Activated CD4-positive, alpha-beta T cell treated with anti-CD3 and anti-CD28 coated beads, Interleukin-2, amount 10 ng/mL, durations not matched to agents 7 days and 5 days (primary cell): Measurements from ENCODE around the gene TCEANC2. TPM values are rescaled to one million over a fixed set of nuclear protein-coding genes. Genes with fewer than 3 reads are reported as not detected.

Experiments
- CTCF ChIA-PET: fragments of 350-600 bp; sonication (Branson Sonifier 250); formaldehyde crosslinking; loops from one replicate; lab custom pipeline; 2021; ENCODE audit warnings: antibody characterized with exemption; lab: Charles Lee
- POLR2A ChIA-PET: fragments of 350-600 bp; sonication (Branson Sonifier 250); formaldehyde crosslinking; loops from one replicate; lab custom pipeline; 2021; ENCODE audit warnings: antibody characterized with exemption; lab: Charles Lee
- DNase-seq: peaks from one replicate; pipeline ENCODE4 v3.0.0-alpha.2; 2020
- H3K27ac Mint-ChIP-seq: one replicate; pipeline ENCODE4 v1.8.0; 2021; ENCODE audit warnings: mild to moderate bottlenecking, moderate library complexity, mixed read lengths
- H3K27me3 Mint-ChIP-seq: one replicate; pipeline ENCODE4 v1.8.0; 2021; ENCODE audit warnings: mixed read lengths
- H3K36me3 Mint-ChIP-seq: one replicate; pipeline ENCODE4 v1.8.0; 2021; ENCODE audit warnings: low read depth, mixed read lengths
- H3K4me1 Mint-ChIP-seq: one replicate; pipeline ENCODE4 v1.8.0; 2021; ENCODE audit warnings: mixed read lengths
- H3K4me3 Mint-ChIP-seq: one replicate; pipeline ENCODE4 v1.8.0; 2021; ENCODE audit warnings: mild to moderate bottlenecking, moderate library complexity, mixed read lengths
- H3K9me3 Mint-ChIP-seq: one replicate; pipeline ENCODE4 v1.8.0; 2021; ENCODE audit warnings: mixed read lengths
- total RNA-seq, 2 experiments: library from RNA; stranded (reverse); gene quantifications; one replicate each; pipeline ENCODE4 v1.2.3, GENCODE V29; 2021

TCEANC2 gene
- total RNA-seq, 2 experiments from 2014 or later: 13.5 to 14.9 TPM

DNA sequence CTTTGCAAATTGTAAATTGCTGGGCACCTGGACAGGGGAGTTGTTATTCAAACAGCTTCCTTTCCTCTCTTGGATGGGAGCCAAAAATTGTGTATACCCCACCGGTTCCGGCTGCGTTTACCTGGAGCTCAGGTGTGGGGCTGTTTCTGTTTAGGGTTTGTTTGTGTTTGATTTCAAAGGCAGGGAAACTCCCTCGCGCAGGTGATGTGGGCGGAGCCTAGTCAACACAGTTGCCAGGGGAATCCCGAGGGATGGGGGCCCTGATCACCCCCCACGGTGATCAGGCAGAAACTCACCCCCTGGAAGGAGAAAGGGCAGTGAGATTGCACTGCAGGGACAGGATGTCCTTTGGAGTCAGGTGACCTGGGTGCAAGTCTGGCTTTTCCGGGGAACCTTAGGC lies 71.1 kb downstream of the TCEANC2 start:
- H3K27ac Mint-ChIP-seq: no peak overlapping the region
- ChIA-PET POLR2A (no interaction called here), CTCF (interaction anchor here (0.7 to 3.5 kb wide), 3 partner anchors 10 to 892 kb away, joined by 3 to 21 read pairs (median 13); no protein-coding TSS in a partner anchor)
- no peak for DNase-seq
- H3K27me3 Mint-ChIP-seq: peaks cover 6% of the 10 kb centered on the region
- H3K4me1 Mint-ChIP-seq: peaks cover 9% of the 10 kb centered on the region
- no peak overlapping the region for H3K4me3 Mint-ChIP-seq
- no peaks in the 10 kb centered on the region for H3K9me3 Mint-ChIP-seq
- H3K36me3 Mint-ChIP-seq: no peaks in the 10 kb centered on the region

DNA sequence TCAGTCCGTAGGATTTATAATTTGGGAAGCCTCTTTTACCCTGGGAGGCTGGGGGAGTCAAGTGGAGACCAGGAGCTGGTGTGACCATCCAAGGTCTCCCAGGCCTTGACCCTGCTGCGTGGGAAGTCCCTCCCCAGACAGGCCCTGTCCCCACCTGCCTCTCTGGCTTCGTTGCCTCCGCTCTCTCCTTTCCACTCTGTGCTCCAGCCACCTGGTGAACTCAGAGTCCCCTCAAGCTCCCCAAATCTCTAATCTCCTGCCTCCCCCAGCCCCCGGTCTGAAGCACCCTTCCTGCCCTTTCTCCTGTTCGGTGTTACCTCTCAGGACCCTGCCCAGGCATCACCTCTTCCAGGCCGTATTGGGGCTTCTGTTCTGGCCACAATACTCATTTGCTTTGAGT lies 71.5 kb downstream of the TCEANC2 start:
- H3K9me3 Mint-ChIP-seq: no peaks in the 10 kb centered on the region
- H3K27ac Mint-ChIP-seq: no peak overlapping the region
- DNase-seq: no peak
- H3K4me3 Mint-ChIP-seq: no peak overlapping the region
- peaks cover 9% of the 10 kb centered on the region for H3K4me1 Mint-ChIP-seq
- ChIA-PET CTCF (interaction anchor here (1.0 to 3.5 kb wide), 4 partner anchors 10 to 47 kb away, joined by 3 to 21 read pairs (median 8); no protein-coding TSS in a partner anchor), POLR2A (no interaction called here)
- peaks cover 6% of the 10 kb centered on the region for H3K27me3 Mint-ChIP-seq
- H3K36me3 Mint-ChIP-seq: no peaks in the 10 kb centered on the region

DNA sequence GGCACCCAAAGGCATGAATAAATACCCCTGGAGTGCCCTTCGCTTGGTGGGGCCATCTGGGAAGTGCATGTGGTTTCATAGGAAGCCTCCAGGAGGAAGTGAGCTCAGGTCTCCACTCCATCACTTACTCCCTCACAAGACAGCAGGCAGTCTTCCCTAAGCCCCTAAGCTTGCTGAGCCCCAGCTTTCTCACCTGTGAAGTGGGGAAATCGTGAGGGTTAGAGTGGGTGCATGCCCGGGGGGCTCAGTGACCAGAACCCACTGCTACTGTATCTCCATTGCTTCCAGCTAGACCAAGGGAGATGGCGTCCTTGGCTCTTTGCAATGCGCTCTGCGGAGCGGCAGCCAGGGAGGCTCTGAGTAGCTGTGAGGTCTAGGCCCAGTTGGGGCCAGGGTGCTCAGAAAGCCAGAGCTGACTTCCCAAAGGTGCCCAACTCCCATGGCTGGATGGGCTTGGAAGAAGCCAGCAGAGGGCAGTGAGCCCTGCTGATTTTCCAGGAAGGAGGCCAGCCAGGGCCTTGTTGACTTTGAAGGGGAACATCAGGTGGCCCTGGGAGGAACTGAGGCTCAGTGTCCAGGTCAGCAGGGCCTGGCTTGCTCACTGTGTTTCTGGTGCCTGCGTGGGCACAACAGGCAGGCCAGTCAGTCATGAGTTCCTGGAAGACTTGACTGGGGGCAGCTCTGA lies 72.1 kb downstream of the TCEANC2 start:
- ChIA-PET CTCF (interaction anchor here (1.0 to 3.5 kb wide), 5 partner anchors 11 to 48 kb away, joined by 3 to 21 read pairs (median 4); no protein-coding TSS in a partner anchor), POLR2A (no interaction called here)
- no peak for DNase-seq
- Mint-ChIP-seq H3K36me3 (no peaks in the 10 kb centered on the region), H3K4me1 (peaks cover 9% of the 10 kb centered on the region), H3K9me3 (no peaks in the 10 kb centered on the region), H3K4me3 (no peak overlapping the region), H3K27me3 (peaks cover 6% of the 10 kb centered on the region), H3K27ac (no peak overlapping the region)

DNA sequence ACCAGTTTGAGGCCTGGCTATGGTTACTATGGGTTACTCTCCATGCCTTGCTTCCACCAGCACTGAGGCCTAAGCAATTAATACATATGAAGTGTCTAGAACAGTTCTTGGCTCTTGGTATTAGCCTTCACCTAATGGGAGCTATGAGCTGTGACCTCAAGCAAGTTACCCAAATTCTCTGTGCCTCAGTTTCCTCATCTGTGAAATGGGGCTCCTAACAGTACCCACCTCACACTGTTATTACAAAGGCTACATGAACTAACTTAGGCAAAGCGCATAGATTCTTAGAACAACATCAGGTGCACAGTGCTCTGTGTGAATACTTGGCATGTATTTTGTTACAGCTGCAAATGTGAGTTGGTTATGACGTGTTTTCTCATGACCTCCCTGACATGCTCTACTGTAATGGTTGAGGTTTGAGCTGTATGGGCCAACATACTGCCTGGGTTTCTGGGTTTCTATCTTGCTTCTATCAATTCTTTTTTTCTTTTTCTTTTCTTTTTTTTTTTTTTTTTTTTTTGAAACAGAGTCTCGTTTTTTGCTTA lies 72.9 kb downstream of the TCEANC2 start:
- POLR2A ChIA-PET: no interaction called here
- no peak overlapping the region for H3K27ac Mint-ChIP-seq
- H3K4me3 Mint-ChIP-seq: no peak overlapping the region
- DNase-seq: no peak
- no peaks in the 10 kb centered on the region for H3K9me3 Mint-ChIP-seq
- peaks cover 6% of the 10 kb centered on the region for H3K27me3 Mint-ChIP-seq
- CTCF ChIA-PET: interaction anchor here (0.6 to 3.5 kb wide), 5 partner anchors 11 to 168 kb away, joined by 3 to 21 read pairs (median 3); no protein-coding TSS in a partner anchor
- H3K4me1 Mint-ChIP-seq: peaks cover 7% of the 10 kb centered on the region
- no peaks in the 10 kb centered on the region for H3K36me3 Mint-ChIP-seq

DNA sequence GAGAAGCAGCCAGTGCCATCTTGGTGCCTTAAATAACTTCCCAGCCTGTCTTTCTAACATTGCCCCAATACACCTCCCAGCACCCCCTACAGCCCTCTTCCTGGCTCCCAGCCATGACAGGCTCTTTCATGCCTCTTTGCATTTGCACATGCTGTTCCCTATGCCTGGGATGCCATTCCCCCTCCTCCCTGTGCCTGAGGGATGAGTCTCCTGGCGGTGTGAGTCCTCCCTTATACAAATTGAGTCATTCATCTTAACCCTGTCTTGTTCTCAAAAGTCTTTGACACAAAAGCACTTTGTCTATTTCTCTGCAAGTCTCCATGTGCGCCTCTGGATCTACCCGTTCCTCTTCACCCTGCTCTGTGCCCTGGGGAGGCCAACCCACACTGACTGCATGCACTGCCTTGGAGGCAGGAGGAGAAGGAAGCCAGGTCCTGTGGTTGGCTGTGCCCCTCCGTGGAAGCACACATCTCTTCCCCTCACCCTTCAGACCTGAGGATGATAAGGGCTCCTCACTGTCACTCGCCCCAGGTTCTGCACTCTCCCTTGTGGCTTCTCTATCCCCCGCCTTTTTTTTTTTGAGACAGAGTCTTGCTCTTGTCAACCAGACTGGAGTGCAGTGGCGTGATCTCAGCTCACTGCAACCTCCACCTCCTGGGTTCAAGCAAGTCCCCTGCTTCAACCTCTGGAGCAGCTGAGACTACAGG lies 74.3 kb downstream of the TCEANC2 start:
- no peaks in the 10 kb centered on the region for H3K4me1 Mint-ChIP-seq
- CTCF ChIA-PET: interaction anchor here (1.0 kb wide), 1 partner anchor 362 kb away, joined by 4 read pairs; no protein-coding TSS in a partner anchor

DNA sequence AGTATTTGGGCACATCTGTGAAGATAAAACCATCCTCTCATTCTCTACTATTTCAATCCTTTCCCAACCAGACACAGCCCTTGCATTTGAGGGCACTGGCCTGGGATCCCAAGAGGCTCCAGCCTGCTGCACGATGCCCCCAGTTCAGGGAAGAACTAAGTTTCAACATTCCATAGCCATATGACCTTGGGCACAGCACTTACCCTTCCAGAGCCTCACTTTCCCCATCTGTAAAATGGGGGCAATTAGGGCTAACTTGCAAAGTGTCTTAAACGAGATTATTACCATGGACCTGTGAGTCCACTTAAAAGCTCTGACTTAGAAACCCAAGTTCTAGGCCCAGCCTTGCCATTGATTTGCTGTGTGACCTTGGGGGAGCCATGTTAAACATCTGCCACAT lies 76.5 kb downstream of the TCEANC2 start:
- H3K27ac Mint-ChIP-seq: no peak overlapping the region
- H3K36me3 Mint-ChIP-seq: no peaks in the 10 kb centered on the region
- H3K27me3 Mint-ChIP-seq: no peaks in the 10 kb centered on the region
- DNase-seq: no peak
- H3K4me1 Mint-ChIP-seq: no peaks in the 10 kb centered on the region
- H3K4me3 Mint-ChIP-seq: no peak overlapping the region
- POLR2A ChIA-PET: no interaction called here
- CTCF ChIA-PET: no interaction called here
- no peaks in the 10 kb centered on the region for H3K9me3 Mint-ChIP-seq

More for the DNA sequence above, 74.3 kb downstream of the TCEANC2 start:
- H3K9me3 Mint-ChIP-seq: no peaks in the 10 kb centered on the region
- H3K36me3 Mint-ChIP-seq: no peaks in the 10 kb centered on the region
- POLR2A ChIA-PET: no interaction called here
- no peak overlapping the region for H3K4me3 Mint-ChIP-seq
- no peak for DNase-seq
- H3K27me3 Mint-ChIP-seq: peaks cover under 1% of the 10 kb centered on the region
- H3K27ac Mint-ChIP-seq: no peak overlapping the region

DNA sequence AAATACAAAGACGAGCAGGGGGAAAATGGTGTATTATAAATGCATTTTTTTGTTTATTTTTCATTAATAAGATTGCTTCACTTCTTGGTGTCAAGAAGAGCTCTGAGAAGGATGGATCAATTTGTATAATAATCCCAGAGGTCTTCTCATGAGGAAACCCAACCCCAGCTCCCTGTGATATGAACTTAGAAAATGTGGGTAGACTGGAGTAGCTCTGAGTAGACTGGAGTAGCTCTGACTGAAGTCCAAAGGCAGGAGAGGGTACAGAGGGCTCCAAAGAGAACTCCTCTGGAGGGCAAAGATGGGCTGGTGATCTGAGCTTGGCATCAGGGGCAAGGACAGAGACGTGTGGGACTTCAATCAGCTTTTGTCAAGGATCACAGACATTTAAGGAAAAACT lies 78.0 kb downstream of the TCEANC2 start:
- POLR2A ChIA-PET: no interaction called here
- Mint-ChIP-seq H3K27me3 (no peaks in the 10 kb centered on the region), H3K36me3 (no peaks in the 10 kb centered on the region), H3K27ac (no peak overlapping the region), H3K4me1 (no peaks in the 10 kb centered on the region), H3K9me3 (no peaks in the 10 kb centered on the region), H3K4me3 (no peak overlapping the region)
- CTCF ChIA-PET: interaction anchor here (1.3 kb wide), 1 partner anchor 9 kb away, joined by 4 read pairs; no protein-coding TSS in a partner anchor
- DNase-seq: no peak

DNA sequence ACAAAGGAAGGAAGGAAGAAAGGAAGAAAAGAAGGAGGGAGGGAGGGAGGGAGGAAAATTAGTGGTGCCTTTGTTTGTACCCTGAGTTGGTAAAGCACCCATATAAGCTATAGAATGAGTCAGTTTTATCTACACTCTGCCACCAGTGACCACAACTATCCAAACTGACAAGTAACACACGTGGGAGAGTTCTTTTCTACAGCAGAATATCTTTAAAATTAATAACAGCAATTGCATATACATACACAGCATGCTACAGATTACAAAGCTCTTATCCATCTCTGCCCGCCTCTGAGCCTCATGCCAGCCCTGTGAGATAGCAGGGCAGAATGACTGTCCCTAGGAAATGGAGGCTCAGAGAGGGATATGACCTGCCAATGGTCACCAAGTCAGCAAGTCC lies 79.1 kb downstream of the TCEANC2 start:
- CTCF ChIA-PET: no interaction called here

DNA sequence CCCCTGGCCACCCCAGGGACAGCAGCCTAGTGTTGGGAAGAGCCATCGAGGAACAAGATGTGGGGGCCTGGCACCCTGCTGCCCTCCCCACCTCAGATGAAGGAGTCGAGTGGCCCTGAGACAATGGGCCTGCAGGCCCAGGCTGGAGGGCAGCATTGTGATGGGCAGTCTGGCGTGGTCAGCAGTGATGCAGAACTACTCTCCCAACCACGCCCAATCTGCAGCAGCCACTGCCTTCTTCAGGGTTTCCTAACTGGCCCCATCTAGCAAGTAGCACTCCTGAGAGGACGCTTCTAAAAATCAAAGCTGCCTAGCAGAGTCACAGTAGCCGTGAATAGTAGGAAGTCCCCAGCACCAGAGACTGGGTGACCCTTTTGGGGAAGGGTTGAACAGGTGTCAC lies 80.9 kb downstream of the TCEANC2 start:
- H3K4me3 Mint-ChIP-seq: no peak overlapping the region
- H3K27ac Mint-ChIP-seq: no peak overlapping the region
- H3K36me3 Mint-ChIP-seq: no peaks in the 10 kb centered on the region
- no peaks in the 10 kb centered on the region for H3K27me3 Mint-ChIP-seq
- no peak for DNase-seq
- H3K4me1 Mint-ChIP-seq: no peaks in the 10 kb centered on the region
- POLR2A ChIA-PET: no interaction called here
- CTCF ChIA-PET: interaction anchor here (5.9 kb wide), 1 partner anchor 9 kb away, joined by 21 read pairs; no protein-coding TSS in a partner anchor
- no peaks in the 10 kb centered on the region for H3K9me3 Mint-ChIP-seq

More for the DNA sequence above, 79.1 kb downstream of the TCEANC2 start:
- POLR2A ChIA-PET: no interaction called here
- no peak for DNase-seq
- Mint-ChIP-seq H3K9me3 (no peaks in the 10 kb centered on the region), H3K4me1 (no peaks in the 10 kb centered on the region), H3K27ac (no peak overlapping the region), H3K4me3 (no peak overlapping the region), H3K36me3 (no peaks in the 10 kb centered on the region), H3K27me3 (no peaks in the 10 kb centered on the region)

DNA sequence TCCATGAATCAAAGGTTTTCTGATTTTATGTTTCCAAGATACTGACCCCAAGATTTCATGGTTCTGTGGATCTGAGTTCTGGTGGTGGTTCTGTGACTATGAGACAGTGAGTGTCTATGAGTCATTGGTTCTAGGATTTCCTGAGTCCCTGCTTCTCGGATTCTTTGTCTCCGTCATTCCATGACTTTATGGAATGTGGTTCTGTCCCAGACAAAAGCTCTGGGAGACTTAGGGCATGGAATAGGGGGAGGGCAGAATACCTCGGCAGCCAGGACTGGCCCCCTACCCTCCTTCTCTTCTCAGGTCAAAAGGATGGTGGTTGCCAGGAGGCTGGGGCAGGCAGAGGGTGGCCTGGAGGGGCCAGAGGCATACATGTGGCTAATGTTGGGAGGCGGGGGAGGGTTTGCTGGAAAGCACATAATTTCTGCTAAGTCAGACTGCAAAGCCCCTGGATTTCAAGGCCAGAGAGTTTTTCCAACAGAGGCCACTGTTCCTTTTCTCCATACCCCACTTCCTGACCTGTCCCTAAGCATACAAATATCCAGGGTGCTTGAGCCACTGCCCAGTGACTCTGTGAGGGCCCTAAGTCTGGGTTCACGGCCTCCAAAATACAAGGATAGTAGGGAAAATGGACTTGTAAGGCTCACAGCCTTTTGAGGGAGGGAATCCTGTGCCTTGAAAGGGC lies 82.2 kb downstream of the TCEANC2 start:
- Mint-ChIP-seq H3K4me1 (no peaks in the 10 kb centered on the region), H3K27ac (no peak overlapping the region), H3K36me3 (no peaks in the 10 kb centered on the region), H3K27me3 (no peaks in the 10 kb centered on the region), H3K9me3 (no peaks in the 10 kb centered on the region), H3K4me3 (no peak overlapping the region)
- ChIA-PET CTCF (interaction anchor here (5.9 kb wide), 1 partner anchor 10 kb away, joined by 21 read pairs; no protein-coding TSS in a partner anchor), POLR2A (no interaction called here)
- no peak for DNase-seq

DNA sequence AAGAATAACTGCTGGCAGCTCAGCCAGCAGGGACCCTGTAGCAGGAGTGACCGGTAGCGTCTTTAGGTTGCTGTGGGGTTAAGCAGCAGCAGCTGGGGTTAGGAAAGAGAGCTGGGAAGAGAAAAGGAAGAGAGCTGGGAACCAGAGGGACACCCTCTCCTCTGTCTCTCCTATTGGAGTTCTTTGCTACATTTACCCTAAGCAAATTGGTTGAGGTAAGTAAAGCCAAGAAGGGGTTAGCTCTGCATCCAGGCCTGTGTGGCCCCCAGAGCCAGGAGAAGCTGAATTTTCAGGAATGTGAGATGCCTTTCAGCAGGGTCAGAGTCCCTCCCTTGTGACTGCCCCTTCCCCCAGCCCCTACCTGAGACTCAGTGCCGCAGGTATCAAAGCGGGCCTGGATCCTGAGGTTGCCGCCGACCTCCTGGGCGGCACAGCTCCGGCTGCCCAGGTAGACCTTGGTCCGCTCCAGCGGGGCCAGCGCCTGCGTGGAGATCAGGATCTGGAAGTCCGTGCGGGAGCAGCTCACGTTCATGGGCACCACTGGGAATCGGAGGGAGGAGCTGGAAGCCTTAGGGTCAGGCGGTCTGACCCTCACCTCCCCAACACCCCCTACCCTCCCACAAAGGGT lies 83.0 kb downstream of the TCEANC2 start:
- ChIA-PET CTCF (interaction anchor here (0.5 to 5.9 kb wide), 4 partner anchors 11 to 105 kb away, joined by 3 to 21 read pairs (median 4); no protein-coding TSS in a partner anchor), POLR2A (no interaction called here)
- H3K9me3 Mint-ChIP-seq: no peaks in the 10 kb centered on the region
- no peaks in the 10 kb centered on the region for H3K36me3 Mint-ChIP-seq
- no peaks in the 10 kb centered on the region for H3K27me3 Mint-ChIP-seq
- H3K27ac Mint-ChIP-seq: no peak overlapping the region
- no peak overlapping the region for H3K4me3 Mint-ChIP-seq
- no peaks in the 10 kb centered on the region for H3K4me1 Mint-ChIP-seq
- no peak for DNase-seq

DNA sequence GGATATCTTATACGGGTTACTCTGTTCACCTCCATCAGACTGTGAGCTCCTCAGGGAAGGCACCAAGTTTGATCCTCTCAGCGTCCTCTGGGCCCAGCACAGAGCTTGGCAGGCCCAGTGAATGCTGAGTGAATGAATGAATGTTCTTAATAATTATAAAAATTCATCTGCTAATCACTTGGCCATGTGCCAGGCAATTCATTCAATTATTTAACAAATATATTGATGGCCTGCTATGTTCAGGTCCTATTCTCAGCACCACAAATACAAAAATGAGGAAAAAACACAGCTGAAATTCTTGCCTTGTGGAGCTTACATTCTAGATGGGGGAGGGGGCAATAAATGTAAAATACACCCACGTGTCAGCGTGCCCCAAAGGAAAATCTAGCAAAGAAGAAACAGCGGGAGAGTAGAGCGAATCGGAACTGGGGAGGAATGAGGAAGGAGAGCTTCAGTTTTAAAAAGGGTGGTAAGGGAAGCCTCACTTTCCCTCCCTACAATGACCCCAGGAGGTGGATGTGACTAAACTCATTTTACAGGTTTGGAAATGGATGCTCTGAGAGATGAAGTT lies 83.6 kb downstream of the TCEANC2 start:
- POLR2A ChIA-PET: no interaction called here
- Mint-ChIP-seq H3K27me3 (no peaks in the 10 kb centered on the region), H3K4me3 (no peak overlapping the region), H3K9me3 (no peaks in the 10 kb centered on the region), H3K4me1 (no peaks in the 10 kb centered on the region), H3K36me3 (no peaks in the 10 kb centered on the region), H3K27ac (no peak overlapping the region)
- CTCF ChIA-PET: interaction anchor here (1.0 to 5.9 kb wide), 4 partner anchors 10 to 104 kb away, joined by 3 to 21 read pairs (median 5); no protein-coding TSS in a partner anchor
- no peak for DNase-seq
